ENCODE results near the gene AK1. TPM values are rescaled to one million over a fixed set of nuclear protein-coding genes. Genes with fewer than 3 reads are reported as not detected.

Gene AK1
- total and polyA plus RNA-seq, 10 of the 15 experiments (the other 5 are each of a cell fraction or from before 2014, with no cell fraction given), result 0.23 to 3.1 (median 1.8) TPM

DNA sequence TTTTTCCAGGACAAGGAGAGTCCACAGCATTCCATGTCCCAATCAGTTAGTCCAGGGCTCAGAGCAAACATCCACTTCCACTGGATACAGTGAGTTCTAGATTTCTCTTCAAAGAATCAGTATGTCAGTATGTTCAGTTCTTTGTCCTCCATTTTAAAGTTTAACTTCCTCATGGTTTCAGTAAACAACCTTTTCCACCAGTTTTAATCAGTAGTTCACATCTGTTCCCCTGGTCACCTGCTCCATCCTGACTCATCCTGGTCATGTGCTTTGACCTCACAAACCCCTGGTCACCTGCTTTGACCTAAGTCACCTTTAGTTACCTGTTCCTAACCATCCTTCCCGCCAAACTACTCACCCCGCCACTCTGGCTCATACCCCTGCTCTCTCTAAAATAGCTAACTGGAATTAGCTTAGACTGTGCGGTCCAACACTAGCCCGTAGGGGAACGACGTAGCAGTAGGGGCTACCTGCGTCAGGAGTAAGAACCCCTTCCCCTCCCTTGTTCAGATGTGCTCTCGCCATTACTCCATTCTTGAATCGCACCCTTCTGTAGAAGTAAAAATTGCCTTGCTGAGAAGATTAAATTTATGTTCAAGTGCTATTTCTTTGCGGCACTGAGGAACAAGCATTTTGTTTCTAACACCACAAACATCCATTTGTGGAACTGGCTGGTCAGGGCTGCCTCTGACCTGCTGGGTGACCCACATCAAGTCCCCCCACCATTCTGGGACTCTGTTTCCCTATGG is 28.5 kb downstream of the AK1 start (continued):
- TF ChIP-seq CEBPZ (IDR thresholded peaks at IDR 0.05; ENCODE audit: low read depth, low read length) (no peak), KLF5 (IDR thresholded peaks at IDR 0.05; ENCODE audit: partially characterized antibody) (no peak), ZNF207 (IDR thresholded peaks at IDR 0.05; ENCODE audit: borderline replicate concordance) (no peak), ZSCAN29 (IDR thresholded peaks at IDR 0.05) (no peak), FOXM1 (IDR thresholded peaks at IDR 0.05; ENCODE audit: low read depth, low read length) (no peak), MTA3 (IDR thresholded peaks at IDR 0.05; ENCODE audit: borderline replicate concordance, low read length) (no peak)

- SMC1A ChIA-PET (ENCODE audit: uncharacterized antibody, unreplicated experiment), result no interaction called here
- H3K9ac ChIP-seq (ENCODE audit: control insufficient read depth, insufficient read depth, low read length), result no peak overlapping the region
- peaks cover 6% of the 10 kb centered on the region for H3K4me1 ChIP-seq (ENCODE audit: control insufficient read depth, insufficient read depth, low read length)
- no peak overlapping the region for H3K27ac ChIP-seq (ENCODE audit: control insufficient read depth, insufficient read depth)
- 40% methylated on average over 12 of the region's 12 CpGs for WGBS (ENCODE audit: insufficient coverage, insufficient replicate concordance, low lambda C conversion rate, missing lambda C conversion rate)
- H2AFZ ChIP-seq (ENCODE audit: control insufficient read depth, low read depth, low read length), result no peak overlapping the region
- CTCF ChIA-PET, result interaction anchor here (0.8 to 1.1 kb wide), 2 partner anchors 22 to 58 kb away, joined by 3 read pairs; no protein-coding TSS in a partner anchor
- no peaks in the 10 kb centered on the region; the same call in 1 of the 2 replicates for H3K79me2 ChIP-seq (ENCODE audit: control insufficient read depth, insufficient read depth, low read length)
- in situ Hi-C loops (cut with MboI), result no loop called here
- H3K36me3 ChIP-seq (ENCODE audit: control insufficient read depth in 2 of 2, insufficient read depth in 2 of 2, low read length in 1 of 2), result no peaks in the 10 kb centered on the region
- no peak overlapping the region for H3K4me3 ChIP-seq
- intact Hi-C loops (cut with micrococcal nuclease; ENCODE audit: unreplicated experiment), result no loop called here
- FAIRE-seq (no peak), DNase-seq (ENCODE audit: low read depth, low spot score) (no peak), ATAC-seq (no peak)
- no peak overlapping the region for H3K4me2 ChIP-seq (ENCODE audit: control insufficient read depth, insufficient read depth)
- peaks cover 3% of the 10 kb centered on the region; the same call in 2 of the 3 replicates for H3K9me3 ChIP-seq (replicated peaks; ENCODE audit: control insufficient read depth, insufficient read depth, low read length)
- no peaks in the 10 kb centered on the region for H3K27me3 ChIP-seq (replicated peaks in 1 of 2; ENCODE audit: control insufficient read depth in 2 of 2, insufficient read depth in 2 of 2, low read length in 1 of 2)
- no peaks in the 10 kb centered on the region for H4K20me1 ChIP-seq (ENCODE audit: control insufficient read depth, insufficient read depth)
- no TSS peak for BruUV-seq (replicated peaks)
- RAD21 ChIA-PET (ENCODE audit: unreplicated experiment), result no interaction called here
- POLR2A ChIA-PET, result no interaction called here
- TF ChIP-seq CHD4 (IDR thresholded peaks at IDR 0.05) (no peak), HDGF (IDR thresholded peaks at IDR 0.05) (no peak), SREBF1 (IDR thresholded peaks at IDR 0.05; ENCODE audit: low read length) (no peak), POLR2AphosphoS5 (IDR thresholded peaks at IDR 0.05; ENCODE audit: low read length) (no peak), TAF1 (IDR thresholded peaks at IDR 0.05; ENCODE audit: borderline replicate concordance, low read depth, low read length) (no peak), NFYB (IDR thresholded peaks at IDR 0.05; ENCODE audit: insufficient read depth, low read depth, low read length) (no peak), FOS (IDR thresholded peaks at IDR 0.05; ENCODE audit: borderline replicate concordance, extremely low read depth, insufficient read length) (no peak), BRCA1 (IDR thresholded peaks at IDR 0.05; ENCODE audit: low read depth, low read length) (no peak), TCF3 (IDR thresholded peaks at IDR 0.05; ENCODE audit: borderline replicate concordance, insufficient read depth, low read depth, low read length) (no peak)
- TF ChIP-seq, protein P1, sequence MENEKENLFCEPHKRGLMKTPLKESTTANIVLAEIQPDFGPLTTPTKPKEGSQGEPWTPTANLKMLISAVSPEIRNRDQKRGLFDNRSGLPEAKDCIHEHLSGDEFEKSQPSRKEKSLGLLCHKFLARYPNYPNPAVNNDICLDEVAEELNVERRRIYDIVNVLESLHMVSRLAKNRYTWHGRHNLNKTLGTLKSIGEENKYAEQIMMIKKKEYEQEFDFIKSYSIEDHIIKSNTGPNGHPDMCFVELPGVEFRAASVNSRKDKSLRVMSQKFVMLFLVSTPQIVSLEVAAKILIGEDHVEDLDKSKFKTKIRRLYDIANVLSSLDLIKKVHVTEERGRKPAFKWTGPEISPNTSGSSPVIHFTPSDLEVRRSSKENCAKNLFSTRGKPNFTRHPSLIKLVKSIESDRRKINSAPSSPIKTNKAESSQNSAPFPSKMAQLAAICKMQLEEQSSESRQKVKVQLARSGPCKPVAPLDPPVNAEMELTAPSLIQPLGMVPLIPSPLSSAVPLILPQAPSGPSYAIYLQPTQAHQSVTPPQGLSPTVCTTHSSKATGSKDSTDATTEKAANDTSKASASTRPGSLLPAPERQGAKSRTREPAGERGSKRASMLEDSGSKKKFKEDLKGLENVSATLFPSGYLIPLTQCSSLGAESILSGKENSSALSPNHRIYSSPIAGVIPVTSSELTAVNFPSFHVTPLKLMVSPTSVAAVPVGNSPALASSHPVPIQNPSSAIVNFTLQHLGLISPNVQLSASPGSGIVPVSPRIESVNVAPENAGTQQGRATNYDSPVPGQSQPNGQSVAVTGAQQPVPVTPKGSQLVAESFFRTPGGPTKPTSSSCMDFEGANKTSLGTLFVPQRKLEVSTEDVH (IDR thresholded peaks at IDR 0.05; ENCODE audit: low read depth, partially characterized antibody), result no peak
These were observed 29.4 kb downstream of the AK1 start for GRCh38 chr9:127847833-127848755.

All from GM12878 (cell line).